Tibial artery (tissue), 4 donors: Measurements from ENCODE around the gene DMRT1.

ENCODE experiments used
- DNase-seq, 2 donors: peaks; one replicate each; pipeline ENCODE4 v3.0.0-alpha.2; 2019
- H3K27ac ChIP-seq, 2 donors: fragments of 200-600 bp; sonication (generic) in 1 of 2; 1 replicate in 1 of 2; 2 replicates in 1 of 2; pipeline ENCODE4 v1.5.1; 2018 to 2019; ENCODE audit warnings: mild to moderate bottlenecking in 1 of 2
- H3K27me3 ChIP-seq, 2 donors: fragments of 200-600 bp; sonication (generic) in 1 of 2; one replicate each; pipeline versions ENCODE4 v1.5.1 to v1.6.0; 2016 to 2019
- H3K36me3 ChIP-seq, 3 donors: fragments of 200-600 bp; sonication (generic) in 2 of 3; one replicate each; pipeline ENCODE4 v1.5.1; 2016 to 2019; ENCODE audit warnings: mild to moderate bottlenecking in 2 of 3
- H3K4me1 ChIP-seq, 4 donors: fragments of 200-600 bp; sonication (generic) in 2 of 4; 1 replicate in 3 of 4; 2 replicates in 1 of 4; pipeline ENCODE4 v1.5.1; 2016 to 2019
- H3K4me3 ChIP-seq, 2 donors: fragments of 200-600 bp; sonication (generic) in 1 of 2; 1 replicate in 1 of 2; 2 replicates in 1 of 2; pipeline ENCODE4 v1.5.1; 2018 to 2019; ENCODE audit warnings: mild to moderate bottlenecking in 2 of 2
- H3K9me3 ChIP-seq, 3 donors: fragments of 200-600 bp; sonication (generic) in 1 of 3; one replicate each; pipeline ENCODE4 v1.5.1; 2016 to 2019
- CTCF ChIP-seq, 2 experiments: fragments of 200-600 bp in 1 of 2; fragments of 450-650 bp in 1 of 2; IDR thresholded peaks; one replicate each; pipeline ENCODE4 v1.5.1; 2017 to 2019; ENCODE audit warnings: antibody characterized with exemption in 2 of 2, mild to moderate bottlenecking in 1 of 2, moderate library complexity in 1 of 2
- intact Hi-C: fragments of 100-400 bp; cut with DNase I; formaldehyde crosslinking; loops from one replicate; pipeline ENCODE4 v1.15.0; 2023; ENCODE audit warnings: low total_unique reads

The DMRT1 gene

GRCh38 chr9:967903-968641, 126.6 kb downstream of the DMRT1 start:
- Histone ChIP-seq H3K9me3 (no peaks in the 10 kb centered on the region), H3K36me3 (no peaks in the 10 kb centered on the region), H3K27ac (no peak overlapping the region), H3K27me3 (peaks cover 0 to 70% of the 10 kb centered on the region in 2 donors), H3K4me3 (no peak overlapping the region), H3K4me1 (peaks cover 0 to 33% (median 27%) of the 10 kb centered on the region in 4 donors)
- no peak for TF ChIP-seq CTCF (IDR thresholded peaks at IDR 0.05)
- DNase-seq = no peak
- intact Hi-C loops = no loop called here

- Histone ChIP-seq H3K27ac (no peak overlapping the region), H3K36me3 (no peaks in the 10 kb centered on the region), H3K27me3 (peaks cover 0 to 76% of the 10 kb centered on the region in 2 donors), H3K4me3 (no peak overlapping the region), H3K9me3 (no peaks in the 10 kb centered on the region), H3K4me1 (peaks cover 0 to 33% (median 27%) of the 10 kb centered on the region in 4 donors)
- intact Hi-C loops = no loop called here
- DNase-seq = no peak
- TF ChIP-seq CTCF (IDR thresholded peaks at IDR 0.05) = no peak
Observed at GRCh38 chr9:969310-970150, 128.0 kb downstream of the DMRT1 start.

- intact Hi-C loops = no loop called here
- Histone ChIP-seq H3K4me3 (no peak overlapping the region), H3K36me3 (no peaks in the 10 kb centered on the region), H3K4me1 (peaks cover 0 to 33% (median 27%) of the 10 kb centered on the region in 4 donors), H3K27ac (no peak overlapping the region), H3K9me3 (no peaks in the 10 kb centered on the region), H3K27me3 (peaks cover 0 to 78% of the 10 kb centered on the region in 2 donors)
- no peak for DNase-seq
- TF ChIP-seq CTCF (IDR thresholded peaks at IDR 0.05) = no peak
Observed at GRCh38 chr9:970151-970996, 128.9 kb downstream of the DMRT1 start.

GRCh38 chr9:971901-972500, 130.5 kb downstream of the DMRT1 start:
- no peaks in the 10 kb centered on the region for H3K9me3 ChIP-seq
- no peak overlapping the region for H3K27ac ChIP-seq
- peak overlapping the region; percentile 36 to 48 for H3K4me3 ChIP-seq
- no peak for TF ChIP-seq CTCF (IDR thresholded peaks at IDR 0.05)
- DNase-seq = no peak
- peaks cover 0 to 45% (median 38%) of the 10 kb centered on the region in 4 donors for H3K4me1 ChIP-seq
- no peaks in the 10 kb centered on the region for H3K36me3 ChIP-seq
- intact Hi-C loops = no loop called here
- peaks cover 0 to 87% of the 10 kb centered on the region in 2 donors for H3K27me3 ChIP-seq
